Calu3 (cell line): ENCODE results near the gene CFAP107. TPM values are rescaled to one million over a fixed set of nuclear protein-coding genes. Genes with fewer than 3 reads are reported as not detected.

Source experiments
- BruUV-seq: library from RNA; stranded (reverse); fragments of 400-500 nt; replicated peaks from 2 replicates; lab custom pipeline; 2021; lab: Mats Ljungman, UMichigan
- CTCF ChIA-PET: fragments of 300-600 bp; sonication (Branson Sonifier 250); formaldehyde crosslinking; loops from one replicate; lab custom pipeline; 2022; ENCODE audit warnings: antibody characterized with exemption; lab: Charles Lee
- DNase-seq: peaks from one replicate; pipeline ENCODE4 v3.0.0; 2022
- H3K27ac Mint-ChIP-seq: one replicate; pipeline ENCODE4 v1.8.0; 2022; ENCODE audit warnings: mixed read lengths; ENCODE audit not compliant: unreplicated experiment
- H3K27me3 Mint-ChIP-seq: one replicate; pipeline ENCODE4 v1.8.0; 2022; ENCODE audit warnings: mixed read lengths; ENCODE audit not compliant: unreplicated experiment
- H3K36me3 Mint-ChIP-seq: one replicate; pipeline ENCODE4 v1.8.0; 2022; ENCODE audit warnings: mild to moderate bottlenecking, moderate library complexity, mixed read lengths; ENCODE audit not compliant: insufficient read depth, unreplicated experiment
- H3K4me1 Mint-ChIP-seq: one replicate; pipeline ENCODE4 v1.8.0; 2022; ENCODE audit warnings: mild to moderate bottlenecking, low read depth, mixed read lengths; ENCODE audit not compliant: unreplicated experiment
- H3K4me3 Mint-ChIP-seq: one replicate; pipeline ENCODE4 v1.8.0; 2022; ENCODE audit warnings: mild to moderate bottlenecking, low read depth, moderate library complexity, mixed read lengths; ENCODE audit not compliant: unreplicated experiment
- H3K9me3 Mint-ChIP-seq: one replicate; pipeline ENCODE4 v1.8.0; 2022; ENCODE audit warnings: low read depth, mixed read lengths; ENCODE audit not compliant: unreplicated experiment
- intact Hi-C: fragments of 100-400 bp; cut with micrococcal nuclease; formaldehyde crosslinking; loops from one replicate; pipeline ENCODE4 v1.10.0; 2022; ENCODE audit not compliant: unreplicated experiment
- total RNA-seq: library from RNA; stranded (reverse); gene quantifications from 2 replicates; pipeline ENCODE4 v1.2.3, GENCODE V29; 2022
- TF ChIP-seq, protein P1 (sequence below): fragments of 200-600 bp; IDR thresholded peaks from one replicate; pipeline ENCODE4 v1.8.0; 2022; ENCODE audit warnings: antibody characterized with exemption; ENCODE audit not compliant: unreplicated experiment

The CFAP107 gene
- total RNA-seq, 1 experiment from 2014 or later, result not detected

GRCh38 chr1:12741946-12742345 lies 4.1 kb upstream of the CFAP107 start:
- Mint-ChIP-seq H3K27ac (no peak overlapping the region), H3K27me3 (peaks cover 38% of the 10 kb centered on the region), H3K4me3 (no peak overlapping the region), H3K9me3 (no peaks in the 10 kb centered on the region), H3K36me3 (no peaks in the 10 kb centered on the region), H3K4me1 (peaks cover 11% of the 10 kb centered on the region)
- DNase-seq, result no peak
- TF ChIP-seq, protein P1, sequence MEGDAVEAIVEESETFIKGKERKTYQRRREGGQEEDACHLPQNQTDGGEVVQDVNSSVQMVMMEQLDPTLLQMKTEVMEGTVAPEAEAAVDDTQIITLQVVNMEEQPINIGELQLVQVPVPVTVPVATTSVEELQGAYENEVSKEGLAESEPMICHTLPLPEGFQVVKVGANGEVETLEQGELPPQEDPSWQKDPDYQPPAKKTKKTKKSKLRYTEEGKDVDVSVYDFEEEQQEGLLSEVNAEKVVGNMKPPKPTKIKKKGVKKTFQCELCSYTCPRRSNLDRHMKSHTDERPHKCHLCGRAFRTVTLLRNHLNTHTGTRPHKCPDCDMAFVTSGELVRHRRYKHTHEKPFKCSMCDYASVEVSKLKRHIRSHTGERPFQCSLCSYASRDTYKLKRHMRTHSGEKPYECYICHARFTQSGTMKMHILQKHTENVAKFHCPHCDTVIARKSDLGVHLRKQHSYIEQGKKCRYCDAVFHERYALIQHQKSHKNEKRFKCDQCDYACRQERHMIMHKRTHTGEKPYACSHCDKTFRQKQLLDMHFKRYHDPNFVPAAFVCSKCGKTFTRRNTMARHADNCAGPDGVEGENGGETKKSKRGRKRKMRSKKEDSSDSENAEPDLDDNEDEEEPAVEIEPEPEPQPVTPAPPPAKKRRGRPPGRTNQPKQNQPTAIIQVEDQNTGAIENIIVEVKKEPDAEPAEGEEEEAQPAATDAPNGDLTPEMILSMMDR, result no peak
- intact Hi-C loops, result no loop called here
- no TSS peak for BruUV-seq
- CTCF ChIA-PET, result interaction anchor here (0.6 kb wide), 1 partner anchor 8 kb away, joined by 3 read pairs; no protein-coding TSS in a partner anchor

DNA sequence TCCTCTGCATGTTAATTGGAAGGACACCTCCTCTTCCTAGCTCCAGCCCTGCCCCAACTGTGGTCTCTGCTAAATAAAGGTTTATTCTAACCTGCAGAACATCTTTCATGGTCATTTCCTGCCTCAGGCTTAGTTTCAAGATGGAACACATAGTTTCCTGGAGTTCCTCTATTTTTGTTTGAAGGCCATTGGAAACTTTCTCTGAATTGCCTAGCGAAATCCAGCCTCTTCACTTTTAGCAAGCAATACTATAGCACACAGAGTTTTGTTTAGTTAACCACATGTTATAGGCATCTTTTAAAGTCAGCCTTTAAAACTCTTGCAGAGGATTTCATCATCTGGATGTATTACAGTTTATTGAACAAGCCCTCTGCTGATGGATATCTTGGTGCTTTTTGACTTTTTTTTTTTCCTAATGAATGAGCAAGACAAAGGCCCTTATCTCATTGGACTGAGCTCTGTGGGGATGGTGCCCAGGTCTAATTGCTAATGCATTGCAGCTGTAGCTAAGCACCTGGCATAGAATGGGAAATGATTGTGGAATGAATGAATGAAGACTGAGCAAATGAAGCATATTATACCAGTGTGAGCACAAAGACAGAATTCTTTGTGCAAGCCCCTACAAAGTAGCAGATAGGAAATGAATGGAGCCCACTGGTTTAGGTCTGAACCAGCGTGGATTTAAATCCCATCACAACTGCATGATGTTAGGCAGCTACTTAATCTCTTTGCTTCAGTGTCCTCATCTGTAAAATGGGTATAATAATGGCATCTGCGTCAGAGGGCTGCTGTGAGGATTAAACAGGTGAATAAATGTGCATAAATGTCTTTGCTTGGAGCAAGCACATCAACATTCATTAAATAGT lies 641 bp upstream of the CFAP107 start:
- Mint-ChIP-seq H3K27ac (no peak overlapping the region), H3K36me3 (no peaks in the 10 kb centered on the region), H3K4me1 (peaks cover 11% of the 10 kb centered on the region), H3K4me3 (no peak overlapping the region), H3K27me3 (peaks cover 59% of the 10 kb centered on the region), H3K9me3 (peaks cover 5% of the 10 kb centered on the region)
- CTCF ChIA-PET, result no interaction called here
- DNase-seq, result no peak
- BruUV-seq, result no TSS peak
- intact Hi-C loops, result no loop called here
- TF ChIP-seq, protein P1, result no peak

GRCh38 chr1:12748778-12749355 lies 2.9 kb downstream of the CFAP107 start:
- no TSS peak for BruUV-seq
- TF ChIP-seq, protein P1, result no peak
- H3K4me1 Mint-ChIP-seq, result peaks cover 11% of the 10 kb centered on the region
- H3K36me3 Mint-ChIP-seq, result no peaks in the 10 kb centered on the region
- H3K27ac Mint-ChIP-seq, result no peak overlapping the region
- intact Hi-C loops, result no loop called here
- H3K4me3 Mint-ChIP-seq, result no peak overlapping the region
- peaks cover 5% of the 10 kb centered on the region for H3K9me3 Mint-ChIP-seq
- CTCF ChIA-PET, result interaction anchor here (0.6 kb wide), 1 partner anchor 274 kb away, joined by 3 read pairs; no protein-coding TSS in a partner anchor
- peaks cover 73% of the 10 kb centered on the region for H3K27me3 Mint-ChIP-seq
- no peak for DNase-seq

- intact Hi-C loops, result no loop called here
- Mint-ChIP-seq H3K27me3 (peaks cover 78% of the 10 kb centered on the region), H3K27ac (no peak overlapping the region), H3K4me1 (no peaks in the 10 kb centered on the region), H3K4me3 (no peak overlapping the region), H3K9me3 (no peaks in the 10 kb centered on the region), H3K36me3 (no peaks in the 10 kb centered on the region)
- BruUV-seq, result no TSS peak
- TF ChIP-seq, protein P1, result no peak
- DNase-seq, result no peak
- CTCF ChIA-PET, result no interaction called here
These were observed 8.7 kb downstream of the CFAP107 start for GRCh38 chr1:12754738-12755137.
